Natural killer cell (primary cell): ENCODE results near the gene PHACTR1. TPM values are rescaled to one million over a fixed set of nuclear protein-coding genes. Genes with fewer than 3 reads are reported as not detected.

Source experiments
- ATAC-seq, 3 donors: fragments of 150-1000 bp in 2 of 3; fragments of 200-7000 bp in 1 of 3; cut with Tn5 transposase; 1 replicate in 1 of 3; 2 replicates in 2 of 3; pipeline ENCODE4 v1.10.0; 2021; ENCODE audit warnings: mild to moderate bottlenecking in 2 of 3, moderate library complexity in 2 of 3
- DNase-seq, 2 donors: peaks; one replicate each; pipeline versions ENCODE4 v3.0.0 to v3.0.0-alpha.2; 2013 to 2021; ENCODE audit warnings: mixed read lengths in 1 of 2
- H3K27ac ChIP-seq: one replicate; pipeline ENCODE4 v1.5.1; 2013; ENCODE audit warnings: mild to moderate bottlenecking, low read length
- H3K27me3 ChIP-seq: one replicate; pipeline ENCODE4 v1.6.1; 2013; ENCODE audit warnings: low read length; ENCODE audit not compliant: control insufficient read depth, insufficient read depth
- H3K36me3 ChIP-seq: one replicate; pipeline ENCODE4 v1.6.1; 2013; ENCODE audit warnings: low read length; ENCODE audit not compliant: control insufficient read depth, insufficient read depth
- H3K4me1 ChIP-seq: one replicate; pipeline ENCODE4 v1.6.1; 2013; ENCODE audit warnings: low read length; ENCODE audit not compliant: control insufficient read depth, insufficient read depth
- H3K4me3 ChIP-seq: one replicate; pipeline ENCODE4 v1.5.1; 2013; ENCODE audit warnings: low read length
- H3K9me3 ChIP-seq: one replicate; pipeline ENCODE4 v1.6.1; 2013; ENCODE audit warnings: low read length; ENCODE audit not compliant: control insufficient read depth, insufficient read depth
- H3K27ac Mint-ChIP-seq, 2 donors: one replicate each; pipeline ENCODE4 v1.8.0; 2022; ENCODE audit warnings: mild to moderate bottlenecking in 2 of 2, mixed read lengths in 2 of 2, moderate library complexity in 1 of 2
- H3K27me3 Mint-ChIP-seq, 2 donors: one replicate each; pipeline ENCODE4 v1.8.0; 2022; ENCODE audit warnings: low read depth in 2 of 2, mixed read lengths in 2 of 2
- H3K36me3 Mint-ChIP-seq: one replicate; pipeline ENCODE4 v1.8.0; 2022; ENCODE audit warnings: mixed read lengths
- H3K4me1 Mint-ChIP-seq, 2 donors: one replicate each; pipeline ENCODE4 v1.8.0; 2022; ENCODE audit warnings: mixed read lengths in 2 of 2
- H3K4me3 Mint-ChIP-seq: one replicate; pipeline ENCODE4 v1.8.0; 2022; ENCODE audit warnings: mild to moderate bottlenecking, moderate library complexity, mixed read lengths
- H3K9me3 Mint-ChIP-seq, 2 donors: one replicate each; pipeline ENCODE4 v1.8.0; 2022; ENCODE audit warnings: mixed read lengths in 2 of 2
- WGBS: methylation state at CpG from one replicate; pipeline ENCODE4 v1.1.7; 2013; ENCODE audit warnings: missing lambda C conversion rate; ENCODE audit not compliant: insufficient coverage; 5-methylcytosine and 5-hydroxymethylcytosine counted together
- intact Hi-C: fragments of 100-400 bp; cut with micrococcal nuclease; formaldehyde crosslinking; loops from one replicate; pipeline ENCODE4 v1.14.2; 2022
- total RNA-seq, 4 donors: library from RNA; stranded (reverse); fragments of 120-200 nt in 1 of 4; gene quantifications; one replicate each; pipeline versions ENCODE4 v1.2.3 to v1.2.4, GENCODE V29; 2013 to 2022
- TF ChIP-seq, protein P1 (sequence below): fragments of 200-600 bp; IDR thresholded peaks from one replicate; pipeline ENCODE4 v1.8.0; 2022; ENCODE audit warnings: antibody characterized with exemption

The PHACTR1 gene
- total RNA-seq, 3 donors from 2014 or later (not counting 1 experiment from before 2014, with no cell fraction given), result 5.2 to 19.0 (median 5.4) TPM

DNA sequence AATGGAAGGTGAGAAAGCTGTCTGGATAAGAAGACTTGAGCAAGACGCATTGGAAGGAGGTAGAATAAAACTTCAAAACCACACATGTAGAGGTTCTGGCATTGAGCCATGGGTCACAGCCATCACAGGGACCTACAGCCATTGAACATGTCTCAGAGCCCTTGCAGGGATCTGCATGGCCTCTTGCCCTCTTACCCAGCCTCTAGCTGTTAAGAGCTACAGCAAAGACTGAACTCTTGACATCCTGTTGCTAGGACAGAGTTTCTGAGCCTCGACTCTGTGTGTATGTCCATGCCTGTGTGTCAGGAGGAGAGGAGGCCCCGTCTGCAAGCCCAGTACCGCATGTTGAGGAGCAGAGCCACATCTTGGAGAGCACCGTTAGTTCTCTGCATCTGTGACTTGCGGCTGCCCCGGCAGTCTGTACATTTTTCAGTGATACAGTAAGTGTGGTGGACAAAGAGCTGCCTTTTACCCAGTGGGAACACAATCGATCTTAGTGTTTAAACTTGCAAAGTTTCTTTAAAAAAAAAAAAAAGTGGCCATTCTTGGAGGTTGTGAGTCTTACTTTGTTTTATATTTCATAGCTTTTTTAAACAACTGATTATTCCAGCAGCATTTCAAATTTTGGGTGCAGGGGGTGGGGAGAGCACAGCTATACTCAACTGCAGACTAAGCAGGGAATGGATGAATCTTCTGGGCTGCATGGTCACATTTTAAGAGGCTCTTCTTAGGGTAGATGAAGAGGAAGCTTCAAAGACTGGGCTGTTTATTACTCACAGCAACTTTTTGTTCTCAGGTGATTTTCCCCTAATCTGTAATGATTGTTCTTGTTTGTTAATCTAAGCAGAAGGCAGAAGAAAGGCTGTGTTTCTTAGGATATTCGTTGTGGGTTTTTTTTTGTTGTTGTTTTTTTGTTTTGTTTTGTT, 523.2 kb downstream of the PHACTR1 start:
- no peaks in the 10 kb centered on the region for H3K4me1 ChIP-seq
- TF ChIP-seq, protein P1, sequence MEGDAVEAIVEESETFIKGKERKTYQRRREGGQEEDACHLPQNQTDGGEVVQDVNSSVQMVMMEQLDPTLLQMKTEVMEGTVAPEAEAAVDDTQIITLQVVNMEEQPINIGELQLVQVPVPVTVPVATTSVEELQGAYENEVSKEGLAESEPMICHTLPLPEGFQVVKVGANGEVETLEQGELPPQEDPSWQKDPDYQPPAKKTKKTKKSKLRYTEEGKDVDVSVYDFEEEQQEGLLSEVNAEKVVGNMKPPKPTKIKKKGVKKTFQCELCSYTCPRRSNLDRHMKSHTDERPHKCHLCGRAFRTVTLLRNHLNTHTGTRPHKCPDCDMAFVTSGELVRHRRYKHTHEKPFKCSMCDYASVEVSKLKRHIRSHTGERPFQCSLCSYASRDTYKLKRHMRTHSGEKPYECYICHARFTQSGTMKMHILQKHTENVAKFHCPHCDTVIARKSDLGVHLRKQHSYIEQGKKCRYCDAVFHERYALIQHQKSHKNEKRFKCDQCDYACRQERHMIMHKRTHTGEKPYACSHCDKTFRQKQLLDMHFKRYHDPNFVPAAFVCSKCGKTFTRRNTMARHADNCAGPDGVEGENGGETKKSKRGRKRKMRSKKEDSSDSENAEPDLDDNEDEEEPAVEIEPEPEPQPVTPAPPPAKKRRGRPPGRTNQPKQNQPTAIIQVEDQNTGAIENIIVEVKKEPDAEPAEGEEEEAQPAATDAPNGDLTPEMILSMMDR, result no peak
- Mint-ChIP-seq H3K36me3 (no peaks in the 10 kb centered on the region), H3K4me3 (no peak overlapping the region), H3K9me3 (peaks cover 0 to 5% of the 10 kb centered on the region in 2 donors), H3K4me1 (no peaks in the 10 kb centered on the region), H3K27me3 (peaks cover 24 to 30% of the 10 kb centered on the region in 2 donors), H3K27ac (no peak overlapping the region)
- 92% methylated on average over 8 of the region's 9 CpGs for WGBS
- ATAC-seq (no peak), DNase-seq (no peak)
- H3K27me3 ChIP-seq, result peaks cover 7% of the 10 kb centered on the region
- H3K9me3 ChIP-seq, result no peaks in the 10 kb centered on the region
- no peaks in the 10 kb centered on the region for H3K36me3 ChIP-seq
- intact Hi-C loops, result no loop called here
- H3K4me3 ChIP-seq, result no peak overlapping the region
- no peak overlapping the region for H3K27ac ChIP-seq

DNA sequence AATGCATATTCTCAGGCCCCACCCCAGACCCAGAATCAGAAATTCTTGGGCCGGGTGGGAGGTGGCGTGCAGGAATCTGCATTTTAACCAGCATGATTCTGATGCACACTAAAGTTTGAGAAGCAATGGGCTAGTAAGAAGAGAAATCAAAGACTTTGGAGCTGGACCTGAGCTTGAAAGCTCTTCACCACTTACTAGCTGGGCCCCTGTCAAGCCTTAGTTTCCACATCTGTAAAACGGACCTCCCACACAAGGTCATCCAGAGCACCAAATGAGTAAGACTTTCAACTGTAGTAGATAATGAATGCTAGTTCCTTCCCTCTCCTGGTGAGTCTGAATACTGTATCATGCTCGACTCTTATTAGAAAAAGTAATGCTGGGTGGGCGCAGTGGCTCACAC, 524.8 kb downstream of the PHACTR1 start:
- WGBS, result 89% methylated on average over 4 of the region's 5 CpGs
- no peak for DNase-seq
- Mint-ChIP-seq H3K27me3 (peaks cover 19 to 35% of the 10 kb centered on the region in 2 donors), H3K9me3 (peaks cover 0 to 5% of the 10 kb centered on the region in 2 donors), H3K4me3 (no peak overlapping the region), H3K36me3 (no peaks in the 10 kb centered on the region), H3K27ac (no peak overlapping the region), H3K4me1 (no peaks in the 10 kb centered on the region)
- Histone ChIP-seq H3K4me1 (no peaks in the 10 kb centered on the region), H3K27me3 (peaks cover 7% of the 10 kb centered on the region), H3K9me3 (no peaks in the 10 kb centered on the region), H3K27ac (no peak overlapping the region), H3K4me3 (no peak overlapping the region), H3K36me3 (no peaks in the 10 kb centered on the region)
- ATAC-seq, result no peak
- TF ChIP-seq, protein P1, result no peak
- intact Hi-C loops, result no loop called here

DNA sequence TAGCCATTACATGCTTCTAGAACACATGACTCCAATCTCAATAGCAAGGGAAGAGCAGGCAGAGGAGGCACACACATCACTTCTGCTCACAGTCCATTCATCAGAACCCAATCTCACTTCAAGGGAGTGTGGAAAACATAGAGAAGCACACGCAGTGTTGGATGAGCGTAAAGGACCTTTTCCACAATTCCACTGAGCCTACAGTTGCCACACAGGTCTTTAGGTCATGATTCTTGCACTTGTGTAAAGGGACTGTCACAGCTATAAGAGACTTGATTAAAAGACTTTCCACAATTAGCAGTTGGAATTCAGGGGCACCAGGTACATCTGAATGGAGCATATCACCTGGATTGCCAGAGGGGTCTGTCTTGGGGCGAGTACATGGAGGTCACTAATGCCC, 525.6 kb downstream of the PHACTR1 start:
- H3K27me3 Mint-ChIP-seq, result peaks cover 15 to 35% of the 10 kb centered on the region in 2 donors
- no peaks in the 10 kb centered on the region for H3K4me1 ChIP-seq
- intact Hi-C loops, result no loop called here
- no peak overlapping the region for H3K4me3 Mint-ChIP-seq
- ATAC-seq (no peak), DNase-seq (no peak)
- no peaks in the 10 kb centered on the region for H3K36me3 Mint-ChIP-seq
- H3K4me1 Mint-ChIP-seq, result no peaks in the 10 kb centered on the region
- no peaks in the 10 kb centered on the region for H3K36me3 ChIP-seq
- H3K27ac ChIP-seq, result no peak overlapping the region
- no peak overlapping the region for H3K4me3 ChIP-seq
- no peaks in the 10 kb centered on the region for H3K9me3 ChIP-seq
- TF ChIP-seq, protein P1, result no peak
- no peak overlapping the region for H3K27ac Mint-ChIP-seq
- WGBS, result 96% methylated on average over 3 of the region's 3 CpGs
- H3K27me3 ChIP-seq, result peaks cover 7% of the 10 kb centered on the region
- H3K9me3 Mint-ChIP-seq, result peaks cover 0 to 5% of the 10 kb centered on the region in 2 donors
